DND-41 (cell line): ENCODE results near the gene KCNC1.

ENCODE experiments used
- CTCF ChIP-seq: IDR thresholded peaks from 2 replicates; pipeline ENCODE4 v1.5.1; 2012; ENCODE audit warnings: borderline replicate concordance, low read length, moderate library complexity, mild to moderate bottlenecking; ENCODE audit not compliant: poor library complexity, severe bottlenecking; ENCODE audit errors: extremely low read depth
- EZH2 ChIP-seq: IDR thresholded peaks from 3 replicates; pipeline ENCODE4 v1.6.1; 2012; ENCODE audit warnings: borderline replicate concordance, low read depth, mild to moderate bottlenecking, moderate library complexity, low read length, inconsistent platforms; ENCODE audit not compliant: severe bottlenecking

DNA sequence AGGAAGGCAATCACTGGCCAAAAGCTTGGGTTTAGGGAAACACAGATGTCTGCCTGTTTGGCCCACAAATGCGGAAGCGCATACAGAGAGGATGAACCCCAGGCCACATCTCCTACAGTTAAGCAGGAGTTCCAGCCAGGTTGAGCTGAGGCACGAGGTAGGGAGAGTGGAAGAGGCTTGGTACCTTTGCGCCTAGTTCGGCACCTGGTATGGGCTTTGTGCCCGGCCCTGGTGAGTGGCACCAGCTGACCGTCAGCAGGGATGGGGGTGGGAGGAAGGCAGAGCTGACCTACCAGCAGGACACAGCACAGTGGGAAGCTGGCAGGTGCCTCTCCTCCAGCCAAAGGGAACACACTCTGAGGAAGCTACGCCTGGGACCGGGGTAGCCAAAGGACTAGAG, 57.6 kb downstream of the KCNC1 start:
- TF ChIP-seq EZH2, result no peak
- no peak for TF ChIP-seq CTCF
